ENCODE results near the gene DNMT3B. TPM values are rescaled to one million over a fixed set of nuclear protein-coding genes. Genes with fewer than 3 reads are reported as not detected.

Gene DNMT3B
- total RNA-seq, 1 donor from 2014 or later = 3.4 TPM

Other genes with a start within 250 kb of the DNMT3B start
- gene NOL4L, start 177.1 kb upstream of the DNMT3B start, total RNA-seq = 40.7 TPM
- 0.49 TPM for gene C20orf203, start 88.4 kb upstream of the DNMT3B start, total RNA-seq
- 57.2 TPM for gene COMMD7, start 18.9 kb upstream of the DNMT3B start, total RNA-seq
- 117 TPM for gene MAPRE1, start 57.6 kb downstream of the DNMT3B start, total RNA-seq
- 1.0 TPM for gene EFCAB8, start 96.5 kb downstream of the DNMT3B start, total RNA-seq
- not detected for gene SUN5, start 242.0 kb downstream of the DNMT3B start, total RNA-seq
- not detected for gene BPIFB2, start 245.3 kb downstream of the DNMT3B start, total RNA-seq